ENCODE measurements around the gene SMAD3.

- no peak for TF ChIP-seq CTCF (IDR thresholded peaks at IDR 0.05)
- TF ChIP-seq POLR2A (IDR thresholded peaks at IDR 0.05), result no peak
- TF ChIP-seq EP300 (IDR thresholded peaks at IDR 0.05), result no peak
- TF ChIP-seq POLR2AphosphoS5 (IDR thresholded peaks at IDR 0.05), result no peak
Observed at GRCh38 chr15:67184208-67184925, 119.0 kb downstream of the SMAD3 start.

All from suprapubic skin (tissue), 4 donors.